Measurements from ENCODE around the gene FARP1.

DNA sequence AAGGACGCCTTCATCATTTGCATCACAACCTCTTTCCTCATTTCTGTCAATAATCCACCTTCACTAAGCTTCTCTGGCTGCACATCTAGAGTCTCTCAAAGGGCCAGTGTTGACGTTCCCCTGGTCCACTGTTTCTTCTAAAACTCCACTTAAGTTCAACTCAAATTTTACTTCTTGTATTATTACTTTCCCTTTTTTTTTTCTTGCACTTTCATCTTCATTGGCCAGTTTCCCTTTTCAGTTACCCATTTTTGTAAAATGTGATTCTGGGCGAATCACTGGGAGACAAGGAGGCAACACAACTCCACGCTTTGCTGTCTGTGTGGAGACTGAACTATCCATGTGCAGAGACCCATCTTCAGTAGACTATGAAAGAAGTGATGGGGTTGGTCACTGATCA lies 162.8 kb downstream of the FARP1 start:
- TF ChIP-seq EZH2 (IDR thresholded peaks at IDR 0.05) (no peak), POLR2AphosphoS5 (IDR thresholded peaks at IDR 0.05; ENCODE audit: borderline replicate concordance, low read depth, low read length) (no peak)

Measured in SK-N-MC (cell line).